ENCODE data around the gene PCNX2. TPM values are rescaled to one million over a fixed set of nuclear protein-coding genes. Genes with fewer than 3 reads are reported as not detected.
A peak's percentile ranks its signal among the peaks of the same experiment; 100 is the strongest.

PCNX2 gene
- total and polyA plus RNA-seq, 2 donors (not counting 3 experiments of a cell fraction or from before 2014, with no cell fraction given), result 6.6 to 11.0 TPM

GRCh38 chr1:233025157-233025556 lies 270.4 kb downstream of the PCNX2 start:
- Histone ChIP-seq H3K4me1 (ENCODE audit: control insufficient read depth, extremely low read depth, insufficient read depth, low read length) (peaks cover 8% of the 10 kb centered on the region), H3K36me3 (ENCODE audit: control insufficient read depth in 2 of 2, extremely low read depth in 1 of 2, insufficient read depth in 2 of 2, low read length in 2 of 2) (no peaks in the 10 kb centered on the region), H3K9me1 (replicated peaks; ENCODE audit: control insufficient read depth, extremely low read depth, insufficient read depth, low read length) (peaks cover 2% of the 10 kb centered on the region), H3K4me2 (ENCODE audit: insufficient read depth, low read length) (no peak overlapping the region), H4K20me1 (replicated peaks; ENCODE audit: control insufficient read depth, extremely low read depth, insufficient read depth, low read length) (no peaks in the 10 kb centered on the region), H3K4me3 (replicated peaks in 1 of 3; ENCODE audit: insufficient read depth in 1 of 3, low read depth in 1 of 3, low read length in 3 of 3) (no peak overlapping the region), H2AFZ (ENCODE audit: low read depth, low read length) (no peak overlapping the region), H3K9ac (replicated peaks; ENCODE audit: extremely low read depth, insufficient read depth, low read length) (no peak overlapping the region), H3K27ac (ENCODE audit: insufficient read depth, low read depth, low read length) (no peak overlapping the region), H3K79me2 (ENCODE audit: control insufficient read depth, insufficient read depth, low read length) (no peaks in the 10 kb centered on the region), H3K9me3 (replicated peaks; ENCODE audit: control insufficient read depth, insufficient read depth, low read length) (no peaks in the 10 kb centered on the region), H3K27me3 (ENCODE audit: control insufficient read depth in 2 of 2, insufficient read depth in 2 of 2, low read length in 2 of 2) (no peaks in the 10 kb centered on the region)
- intact Hi-C loops (cut with micrococcal nuclease) (loop anchor here (1.0 to 10.0 kb wide), 5 partner anchors 72 to 1160 kb away; no protein-coding TSS in a partner anchor), dilution Hi-C loops (cut with MboI; ENCODE audit: extremely low pct_ligation_motif_present, low sequenced_read_pairs) (no loop called here)
- POLR2A ChIA-PET, result no interaction called here
- FAIRE-seq (peak; percentile 87), DNase-seq (ENCODE audit: low read depth, low spot score) (peak; percentile 68)
- CTCF ChIA-PET, result interaction anchor here (1.0 to 1.6 kb wide), 12 partner anchors 10 to 1157 kb away, joined by 3 to 12 read pairs (median 5); partner anchors contain the start of gene SIPA1L2
- BruUV-seq (replicated peaks), result no TSS peak
- no peak for TF ChIP-seq POLR2AphosphoS5 (IDR thresholded peaks at IDR 0.05; ENCODE audit: insufficient read depth, low read depth, low read length)
- TF ChIP-seq MYC (IDR thresholded peaks at IDR 0.05; ENCODE audit: low read depth, low read length), result no peak
- peak; percentile 31 to 69 for TF ChIP-seq CTCF (IDR thresholded peaks at IDR 0.05; ENCODE audit: extremely low read depth in 1 of 2, insufficient read depth in 1 of 2, low read depth in 1 of 2, low read length in 2 of 2)
- TF ChIP-seq GATA2 (IDR thresholded peaks at IDR 0.05; ENCODE audit: insufficient read depth, insufficient read length, low read depth, low read length), result no peak
- TF ChIP-seq JUN (IDR thresholded peaks at IDR 0.05; ENCODE audit: borderline replicate concordance, insufficient read depth, insufficient read length, low read depth), result no peak
- no peak for TF ChIP-seq MAX (IDR thresholded peaks at IDR 0.05; ENCODE audit: insufficient read depth, insufficient read length)
